ENCODE results near the gene EIF2B5. TPM values are rescaled to one million over a fixed set of nuclear protein-coding genes. Genes with fewer than 3 reads are reported as not detected.

Gene EIF2B5
- total and polyA plus RNA-seq, 2 of the 13 experiments (the other 11 are each of a cell fraction or from before 2014, with no cell fraction given) = 38.4 to 60.2 TPM

- TF ChIP-seq FOXJ3 (CRISPR knock-in tag; IDR thresholded peaks at IDR 0.05; ENCODE audit: borderline replicate concordance) (no peak), ZHX1 (CRISPR knock-in tag; IDR thresholded peaks at IDR 0.05; ENCODE audit: low read depth) (no peak), RFXAP (CRISPR knock-in tag; IDR thresholded peaks at IDR 0.05; ENCODE audit: borderline replicate concordance) (no peak), ZNF143 (CRISPR knock-in tag; IDR thresholded peaks at IDR 0.05) (peak; percentile 87), ZNF331 (CRISPR knock-in tag; IDR thresholded peaks at IDR 0.05) (peak; percentile 76), REL (CRISPR knock-in tag; conservative IDR thresholded peaks at IDR 0.05) (no peak), ZBTB39 (CRISPR knock-in tag; IDR thresholded peaks at IDR 0.05) (peak; percentile 72; the same call in 1 of the 2 replicates), TFE3 (CRISPR knock-in tag; IDR thresholded peaks at IDR 0.05) (peak; percentile 56), SCMH1 (CRISPR knock-in tag; IDR thresholded peaks at IDR 0.05; ENCODE audit: borderline replicate concordance) (no peak), HOXA7 (CRISPR knock-in tag; IDR thresholded peaks at IDR 0.05) (no peak), NR0B2 (CRISPR knock-in tag; IDR thresholded peaks at IDR 0.05) (0 out of 2 replicates have a peak, but pooled peaks have one; percentile 9), ZNF512B (CRISPR knock-in tag; IDR thresholded peaks at IDR 0.05; ENCODE audit: borderline replicate concordance) (no peak), ZNF777 (CRISPR knock-in tag; IDR thresholded peaks at IDR 0.05) (no peak), HOXA5 (CRISPR knock-in tag; IDR thresholded peaks at IDR 0.05) (no peak), ZNF749 (CRISPR knock-in tag; IDR thresholded peaks at IDR 0.05; ENCODE audit: borderline replicate concordance) (no peak), ASH2L (IDR thresholded peaks at IDR 0.05; ENCODE audit: insufficient read length, low read depth, low read length) (peak; percentile 51), ZNF296 (CRISPR knock-in tag; conservative IDR thresholded peaks at IDR 0.05) (no peak), ZNF224 (CRISPR knock-in tag; IDR thresholded peaks at IDR 0.05) (no peak), EHMT2 (IDR thresholded peaks at IDR 0.05; ENCODE audit: borderline replicate concordance, low read depth, low read length) (no peak)
Observed at GRCh38 chr3:184185461-184186183, 50.5 kb downstream of the EIF2B5 start (continued).
